ENCODE results near the gene ZMIZ1. TPM values are rescaled to one million over a fixed set of nuclear protein-coding genes. Genes with fewer than 3 reads are reported as not detected.

ZMIZ1 gene
- total RNA-seq, 1 experiment from 2014 or later: 35.8 TPM

DNA sequence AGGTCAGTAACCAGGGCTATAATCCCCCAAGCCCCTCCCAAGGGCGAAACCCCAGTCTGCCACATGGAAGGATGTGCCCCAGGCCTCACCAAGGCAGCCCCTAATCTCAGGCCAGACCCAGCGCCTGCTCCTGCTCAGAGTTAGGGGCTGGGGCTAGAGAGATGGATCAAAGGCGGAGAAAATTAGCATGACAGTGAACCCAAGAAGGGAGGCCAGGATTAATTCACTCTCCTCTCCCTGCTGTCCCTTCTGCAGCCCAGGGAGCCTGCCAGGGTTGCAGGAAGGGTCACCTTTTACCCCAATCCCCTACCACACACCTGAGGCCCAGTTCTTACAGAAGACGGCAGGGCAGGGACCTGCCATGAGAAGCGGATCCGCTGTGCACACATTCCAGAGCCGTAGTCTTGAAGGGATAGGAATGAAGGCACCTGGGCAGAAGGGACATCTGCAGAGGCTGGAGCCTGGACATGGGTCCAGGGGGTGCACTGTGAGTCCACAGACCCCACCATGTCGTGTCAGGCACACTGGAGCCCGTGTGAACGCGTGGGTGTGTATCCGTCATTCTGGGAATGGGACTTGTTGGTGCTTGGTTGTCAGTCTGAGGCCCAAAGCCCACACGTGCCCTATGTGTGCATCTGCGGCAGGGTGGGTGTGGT is 11.9 kb upstream of the ZMIZ1 start:
- ChIA-PET POLR2A (ENCODE audit: low non-redundant PET) (no interaction called here), CTCF (no interaction called here)
- Histone ChIP-seq H3K27me3 (replicated peaks; ENCODE audit: insufficient read depth, low read depth, low read length, poor library complexity) (no peaks in the 10 kb centered on the region), H3K4me3 (ENCODE audit: low read depth, low read length, poor library complexity, severe bottlenecking) (no peak overlapping the region), H3K9me3 (ENCODE audit: low read depth, low read length, poor library complexity, severe bottlenecking) (no peaks in the 10 kb centered on the region), H3K27ac (ENCODE audit: low read depth, low read length, poor library complexity, severe bottlenecking) (no peak overlapping the region), H3K4me1 (ENCODE audit: insufficient read depth, low read length, poor library complexity, severe bottlenecking) (no peaks in the 10 kb centered on the region), H3K36me3 (ENCODE audit: insufficient read depth, low read length, poor library complexity, severe bottlenecking) (no peaks in the 10 kb centered on the region)
- no peak for TF ChIP-seq EZH2 (IDR thresholded peaks at IDR 0.05; ENCODE audit: borderline replicate concordance, low read depth, low read length, poor library complexity, severe bottlenecking)
- no TSS peak for BruUV-seq (replicated peaks)
- intact Hi-C loops (cut with micrococcal nuclease; ENCODE audit: unreplicated experiment): no loop called here
- DNase-seq (ENCODE audit: low spot score): no peak

DNA sequence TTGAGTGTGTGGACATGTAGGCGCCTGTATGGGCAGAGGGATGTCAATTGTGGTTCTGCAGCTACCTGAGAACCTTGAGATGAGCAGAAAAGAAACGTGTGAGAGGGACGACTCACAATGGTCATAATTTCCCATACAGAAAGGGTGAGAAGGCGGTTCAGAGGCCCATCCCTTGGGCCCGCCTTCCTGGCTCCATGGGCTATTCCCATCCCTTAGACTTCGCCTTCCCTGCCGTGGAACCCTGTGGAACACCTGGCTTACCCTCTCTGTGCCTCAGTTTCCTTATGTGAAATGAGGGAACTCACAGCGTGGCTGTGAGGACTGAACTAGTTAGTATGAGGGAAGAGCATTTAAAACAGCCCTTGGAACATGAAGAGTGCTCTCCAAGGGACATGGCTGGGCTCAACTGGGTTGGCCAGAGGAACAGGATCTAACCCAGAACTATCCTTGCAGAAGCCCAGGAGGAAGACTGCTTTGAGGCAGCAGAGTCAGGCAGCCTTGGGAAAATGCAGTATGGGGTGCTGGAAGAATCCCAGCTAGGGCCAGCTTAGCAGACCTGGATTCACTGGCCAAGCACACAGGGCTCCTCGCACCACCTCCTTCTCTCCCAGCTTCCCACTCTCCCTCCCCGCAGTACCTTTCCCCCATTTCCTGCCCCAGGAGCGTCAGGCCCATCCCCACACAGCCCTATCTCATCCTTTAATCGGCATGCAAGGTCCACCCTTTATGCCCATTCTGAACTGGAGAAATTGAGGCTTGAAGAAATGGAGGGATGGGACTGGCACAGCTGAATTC is 11.1 kb upstream of the ZMIZ1 start:
- no peaks in the 10 kb centered on the region for H3K27me3 ChIP-seq (replicated peaks; ENCODE audit: insufficient read depth, low read depth, low read length, poor library complexity)
- intact Hi-C loops (cut with micrococcal nuclease; ENCODE audit: unreplicated experiment): no loop called here
- no peak for TF ChIP-seq CTCF (conservative IDR thresholded peaks at IDR 0.05; ENCODE audit: low read depth, low read length)
- TF ChIP-seq EZH2 (IDR thresholded peaks at IDR 0.05; ENCODE audit: borderline replicate concordance, low read depth, low read length, poor library complexity, severe bottlenecking): no peak
- no peak for DNase-seq (ENCODE audit: low spot score)
- BruUV-seq (replicated peaks): no TSS peak
- no peaks in the 10 kb centered on the region for H3K36me3 ChIP-seq (ENCODE audit: insufficient read depth, low read length, poor library complexity, severe bottlenecking)
- CTCF ChIA-PET: no interaction called here
- H3K4me1 ChIP-seq (ENCODE audit: insufficient read depth, low read length, poor library complexity, severe bottlenecking): no peaks in the 10 kb centered on the region
- H3K4me3 ChIP-seq (ENCODE audit: low read depth, low read length, poor library complexity, severe bottlenecking): no peak overlapping the region
- POLR2A ChIA-PET (ENCODE audit: low non-redundant PET): no interaction called here
- no peaks in the 10 kb centered on the region for H3K9me3 ChIP-seq (ENCODE audit: low read depth, low read length, poor library complexity, severe bottlenecking)
- H3K27ac ChIP-seq (ENCODE audit: low read depth, low read length, poor library complexity, severe bottlenecking): no peak overlapping the region

- Histone ChIP-seq H3K4me1 (ENCODE audit: insufficient read depth, low read length, poor library complexity, severe bottlenecking) (no peaks in the 10 kb centered on the region), H3K27ac (ENCODE audit: low read depth, low read length, poor library complexity, severe bottlenecking) (no peak overlapping the region), H3K36me3 (ENCODE audit: insufficient read depth, low read length, poor library complexity, severe bottlenecking) (no peaks in the 10 kb centered on the region), H3K27me3 (replicated peaks; ENCODE audit: insufficient read depth, low read depth, low read length, poor library complexity) (no peaks in the 10 kb centered on the region), H3K9me3 (ENCODE audit: low read depth, low read length, poor library complexity, severe bottlenecking) (no peaks in the 10 kb centered on the region), H3K4me3 (ENCODE audit: low read depth, low read length, poor library complexity, severe bottlenecking) (no peak overlapping the region)
- intact Hi-C loops (cut with micrococcal nuclease; ENCODE audit: unreplicated experiment): no loop called here
- POLR2A ChIA-PET (ENCODE audit: low non-redundant PET): no interaction called here
- no TSS peak for BruUV-seq (replicated peaks)
- DNase-seq (ENCODE audit: low spot score): no peak
- CTCF ChIA-PET: no interaction called here
- no peak for TF ChIP-seq EZH2 (IDR thresholded peaks at IDR 0.05; ENCODE audit: borderline replicate concordance, low read depth, low read length, poor library complexity, severe bottlenecking)
- no peak for TF ChIP-seq CTCF (conservative IDR thresholded peaks at IDR 0.05; ENCODE audit: low read depth, low read length)
Observed at GRCh38 chr10:79058899-79059841, 9.6 kb upstream of the ZMIZ1 start.
